Epithelial cell of esophagus (primary cell): ENCODE data around the gene B4GALNT1.
"Not testable (repeated sequence)": the region's sequence is repeated elsewhere in the genome, so short reads cannot be mapped to it uniquely, and the experiment has no call there.

Experiments
- DNase-seq: peaks from one replicate; pipeline ENCODE4 v3.0.0; 2010; ENCODE audit warnings: low read depth
- H3K4me3 ChIP-seq: 2 replicates; pipeline ENCODE4 v1.5.1; 2011; ENCODE audit warnings: mild to moderate bottlenecking, low read length, control low read depth
- CTCF ChIP-seq: IDR thresholded peaks from 2 replicates; pipeline ENCODE4 v1.5.1; 2011; ENCODE audit warnings: low read depth, mild to moderate bottlenecking, low read length, control low read depth, inconsistent platforms; ENCODE audit not compliant: insufficient read depth; ENCODE audit errors: missing control alignments

B4GALNT1 gene

GRCh38 chr12:57621497-57622292, 11.3 kb downstream of the B4GALNT1 start:
- DNase-seq: no peak
- H3K4me3 ChIP-seq: peak overlapping the region; percentile 23
- peak; percentile 80 for TF ChIP-seq CTCF

- TF ChIP-seq CTCF: no peak
- peak overlapping the region; percentile 23 for H3K4me3 ChIP-seq
- DNase-seq: no peak
Observed at GRCh38 chr12:57620936-57621496, 12.0 kb downstream of the B4GALNT1 start.

GRCh38 chr12:57620245-57620935, 12.6 kb downstream of the B4GALNT1 start:
- H3K4me3 ChIP-seq: no peak overlapping the region
- DNase-seq: no peak
- no peak for TF ChIP-seq CTCF

- peak; percentile 45 for DNase-seq
- no peak for TF ChIP-seq CTCF
- no peak overlapping the region for H3K4me3 ChIP-seq
Observed at GRCh38 chr12:57619434-57620244, 13.4 kb downstream of the B4GALNT1 start.

GRCh38 chr12:57618966-57619433, 14.0 kb downstream of the B4GALNT1 start:
- no peak overlapping the region for H3K4me3 ChIP-seq
- TF ChIP-seq CTCF: no peak

GRCh38 chr12:57618431-57618830, 14.6 kb downstream of the B4GALNT1 start:
- not testable (repeated sequence) for DNase-seq, H3K4me3 ChIP-seq

More at GRCh38 chr12:57618966-57619433, 14.0 kb downstream of the B4GALNT1 start:
- DNase-seq: no peak
